Activated CD8-positive, alpha-beta memory T cell treated with anti-CD3 and anti-CD28 coated beads for 48 hours (primary cell): ENCODE data around the gene CHMP4A.
A peak's percentile ranks its signal among the peaks of the same experiment; 100 is the strongest.
"Not testable (repeated sequence)": the region's sequence is repeated elsewhere in the genome, so short reads cannot be mapped to it uniquely, and the experiment has no call there.

ENCODE experiments used
- DNase-seq, 3 experiments: peaks; one replicate each; pipeline ENCODE4 v3.0.0-alpha.2; 2020; ENCODE audit warnings: low read depth in 2 of 3, low spot score in 2 of 3

CHMP4A gene

GRCh38 chr14:24226473-24226872, 13.2 kb upstream of the CHMP4A start:
- no peak for DNase-seq

- no peak for DNase-seq
Measured at GRCh38 chr14:24224618-24225071, 11.4 kb upstream of the CHMP4A start.

GRCh38 chr14:24222987-24223386, 9.7 kb upstream of the CHMP4A start:
- not testable (repeated sequence) for DNase-seq

- no peak for DNase-seq
Measured at GRCh38 chr14:24219521-24219920, 6.2 kb upstream of the CHMP4A start.

- DNase-seq, result no peak
Measured at GRCh38 chr14:24219080-24219479, 5.8 kb upstream of the CHMP4A start.

- not testable (repeated sequence) for DNase-seq
Measured at GRCh38 chr14:24216876-24217275, 3.6 kb upstream of the CHMP4A start.

- DNase-seq, result no peak
Measured at GRCh38 chr14:24216345-24216699, 3.0 kb upstream of the CHMP4A start.

- peak; percentile 49 to 59 (median 58) for DNase-seq
Measured at GRCh38 chr14:24215495-24216344, 2.4 kb upstream of the CHMP4A start, which contains the start of gene MDP1. TSS of gene MDP1 (minus strand) at chr14:24216066. CDS start at chr14:24215955, 111 bp downstream.

- DNase-seq, result no peak
Measured at GRCh38 chr14:24213866-24214662, 776 bp upstream of the CHMP4A start.

GRCh38 chr14:24211311-24211710, 2.0 kb downstream of the CHMP4A start:
- no peak for DNase-seq

GRCh38 chr14:24207625-24208024, 5.7 kb downstream of the CHMP4A start:
- no peak for DNase-seq

- no peak for DNase-seq
Measured at GRCh38 chr14:24207104-24207551, 6.2 kb downstream of the CHMP4A start.

GRCh38 chr14:24206260-24207103, 6.8 kb downstream of the CHMP4A start:
- DNase-seq, result no peak

- no peak for DNase-seq
Measured at GRCh38 chr14:24204163-24205146, 8.8 kb downstream of the CHMP4A start.

GRCh38 chr14:24203249-24203886, 9.9 kb downstream of the CHMP4A start:
- DNase-seq, result not testable (repeated sequence)

GRCh38 chr14:24202538-24202937, 10.8 kb downstream of the CHMP4A start:
- not testable (repeated sequence) for DNase-seq

GRCh38 chr14:24198814-24199524, 14.3 kb downstream of the CHMP4A start:
- no peak for DNase-seq

- DNase-seq, result no peak
Measured at GRCh38 chr14:24197056-24197450, 16.2 kb downstream of the CHMP4A start.
